ENCODE measurements around the gene UBTFL1.
"Not testable (repeated sequence)": the region's sequence is repeated elsewhere in the genome, so short reads cannot be mapped to it uniquely, and the experiment has no call there.

UBTFL1 gene, protein sequence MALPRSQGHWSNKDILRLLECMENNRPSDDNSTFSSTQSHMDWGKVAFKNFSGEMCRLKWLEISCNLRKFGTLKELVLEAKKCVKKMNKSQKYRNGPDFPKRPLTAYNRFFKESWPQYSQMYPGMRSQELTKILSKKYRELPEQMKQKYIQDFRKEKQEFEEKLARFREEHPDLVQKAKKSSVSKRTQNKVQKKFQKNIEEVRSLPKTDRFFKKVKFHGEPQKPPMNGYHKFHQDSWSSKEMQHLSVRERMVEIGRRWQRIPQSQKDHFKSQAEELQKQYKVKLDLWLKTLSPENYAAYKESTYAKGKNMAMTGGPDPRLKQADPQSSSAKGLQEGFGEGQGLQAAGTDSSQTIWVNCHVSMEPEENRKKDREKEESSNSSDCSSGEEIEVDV

DNA sequence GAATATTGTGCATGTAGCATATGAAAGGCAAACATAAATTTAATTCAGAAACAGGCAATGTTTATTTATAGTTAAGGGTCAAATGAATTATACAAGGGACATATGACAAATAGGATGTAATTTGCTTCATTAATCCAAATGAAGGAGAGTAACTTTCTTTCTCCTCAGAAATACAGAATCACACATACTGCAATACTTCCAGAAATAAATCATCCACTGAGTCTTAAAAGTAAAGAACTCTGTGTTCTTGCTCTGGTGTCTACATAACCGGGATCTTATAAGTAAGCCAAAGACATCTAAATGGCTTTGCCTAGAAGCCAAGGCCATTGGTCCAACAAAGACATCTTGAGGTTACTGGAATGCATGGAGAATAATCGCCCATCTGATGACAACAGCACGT lies at the start of gene UBTFL1:
UBTFL1 (plus strand) TSS at position 301 of the 400 bp plus-strand sequence; CDS start at position 301, 0 bp downstream.
- not testable (repeated sequence) for DNase-seq

DNA sequence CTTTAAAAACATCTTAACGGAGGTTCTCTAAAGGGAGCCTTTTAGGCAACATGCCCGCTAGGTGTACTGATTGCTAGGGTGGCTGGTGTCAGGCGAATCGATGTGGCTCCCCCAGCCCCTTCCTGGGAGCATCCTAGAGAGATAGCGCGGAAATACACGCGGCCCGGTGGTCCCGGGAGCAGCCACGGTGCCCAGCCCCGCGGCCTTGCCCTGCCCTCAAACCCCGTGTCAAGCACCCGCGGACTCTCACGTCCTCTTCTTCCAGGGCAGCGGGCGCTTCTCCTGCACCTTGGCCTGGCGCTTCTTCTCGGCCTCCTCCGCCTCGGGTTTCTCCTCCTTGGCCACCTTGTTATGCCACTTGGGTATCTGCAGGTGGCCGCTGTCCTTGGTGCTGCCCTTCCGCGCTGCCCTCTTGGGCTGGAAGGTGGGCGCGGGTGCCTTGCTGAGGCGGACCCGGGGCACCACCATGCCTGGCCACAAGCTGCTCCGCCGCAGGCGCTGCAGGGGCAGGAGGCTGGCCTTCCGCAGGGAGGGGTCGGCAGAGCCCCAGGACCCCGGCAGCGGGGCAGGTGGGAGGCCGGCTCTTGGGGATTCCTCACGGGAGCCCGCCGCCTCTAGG lies 34.0 kb upstream of the UBTFL1 start:
- not testable (repeated sequence) for DNase-seq

DNA sequence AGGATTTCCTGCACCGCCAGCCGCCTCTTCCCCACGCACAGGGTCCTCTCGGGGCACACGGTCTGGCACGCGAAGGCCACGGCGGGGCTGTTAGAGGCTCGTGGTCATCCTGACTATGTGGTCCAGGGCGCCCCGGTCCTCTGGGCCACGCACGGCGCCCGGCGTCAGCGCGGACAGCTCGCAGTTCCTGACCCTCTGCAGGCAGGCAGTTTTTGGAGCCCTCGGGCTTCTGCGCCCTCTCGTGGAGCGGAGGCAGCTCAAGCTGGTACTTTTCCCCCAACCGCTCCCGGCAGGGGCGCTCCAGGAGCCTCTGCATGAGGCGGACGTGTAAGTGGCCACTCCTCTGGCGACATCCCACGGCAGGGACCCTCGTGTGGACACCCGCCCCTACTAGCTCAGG lies 33.4 kb upstream of the UBTFL1 start:
- DNase-seq: not testable (repeated sequence)

DNA sequence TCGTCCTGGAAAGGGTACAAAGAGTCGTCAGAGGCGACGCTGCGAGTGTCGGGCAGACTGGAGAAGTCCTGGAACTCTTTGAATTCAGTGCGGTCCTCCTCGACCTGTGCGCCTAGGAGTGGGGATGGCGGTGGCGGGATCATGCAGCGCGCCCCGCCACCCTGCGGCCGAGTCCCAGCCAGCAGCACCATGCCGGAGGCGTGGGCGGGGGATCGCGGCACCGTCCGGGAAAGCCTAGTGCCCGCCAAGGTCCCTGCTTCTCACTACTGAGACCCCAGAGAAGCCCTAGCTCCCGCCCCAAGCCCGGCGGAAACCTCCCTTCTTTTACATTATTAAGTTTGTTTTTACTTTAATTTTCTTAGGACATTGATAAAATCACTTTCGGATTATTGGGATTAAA lies 32.2 kb upstream of the UBTFL1 start:
- not testable (repeated sequence) for DNase-seq

DNA sequence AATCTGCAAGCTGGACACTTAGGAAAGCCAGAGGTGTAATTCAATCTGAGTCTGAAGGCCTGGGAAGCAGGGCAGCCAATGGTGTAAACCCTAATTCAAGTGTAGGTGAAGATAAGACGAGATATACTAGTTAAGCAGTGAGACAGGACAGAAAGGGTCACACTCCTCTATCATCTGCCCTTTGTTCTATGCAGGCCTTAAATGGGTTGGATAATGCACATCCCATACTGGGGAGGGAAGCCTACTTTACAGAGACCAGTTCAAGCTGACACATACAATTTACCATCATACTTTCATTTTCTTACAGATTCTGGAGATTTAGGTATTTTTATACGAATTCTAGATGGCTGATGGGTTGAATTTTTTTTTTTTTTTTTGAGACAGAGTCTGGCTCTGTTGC lies 3.0 kb downstream of the UBTFL1 start:
- DNase-seq: not testable (repeated sequence)

DNA sequence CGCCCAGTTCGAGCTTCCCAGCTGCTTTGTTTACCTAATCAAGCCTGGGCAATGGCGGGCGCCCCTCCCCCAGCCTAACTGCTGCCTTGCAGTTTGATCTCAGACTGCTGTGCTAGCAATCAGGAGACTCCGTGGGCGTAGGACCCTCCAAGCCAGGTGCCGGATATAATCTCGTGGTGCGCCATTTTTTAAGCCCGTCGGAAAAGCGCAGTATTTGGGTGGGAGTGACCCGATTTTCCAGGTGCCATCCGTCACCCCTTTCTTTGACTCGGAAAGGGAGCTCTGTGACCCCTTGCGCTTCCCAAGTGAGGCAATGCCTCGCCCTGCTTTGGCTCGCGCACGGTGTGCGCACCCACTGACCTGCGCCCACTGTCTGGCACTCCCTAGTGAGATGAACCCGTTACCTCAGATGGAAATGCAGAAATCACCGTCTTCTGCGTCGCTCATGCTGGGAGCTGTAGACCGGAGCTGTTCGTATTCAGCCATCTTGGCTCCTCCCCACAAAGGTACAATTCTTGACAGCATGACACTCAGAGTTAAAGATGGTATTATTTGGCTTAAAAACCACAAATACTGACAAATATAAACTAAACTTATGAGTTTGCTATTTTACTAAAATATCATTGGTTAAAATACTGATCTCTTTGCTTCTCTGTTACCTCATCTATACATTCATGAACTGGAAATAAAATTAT lies 9.6 kb downstream of the UBTFL1 start:
- DNase-seq: not testable (repeated sequence)

DNA sequence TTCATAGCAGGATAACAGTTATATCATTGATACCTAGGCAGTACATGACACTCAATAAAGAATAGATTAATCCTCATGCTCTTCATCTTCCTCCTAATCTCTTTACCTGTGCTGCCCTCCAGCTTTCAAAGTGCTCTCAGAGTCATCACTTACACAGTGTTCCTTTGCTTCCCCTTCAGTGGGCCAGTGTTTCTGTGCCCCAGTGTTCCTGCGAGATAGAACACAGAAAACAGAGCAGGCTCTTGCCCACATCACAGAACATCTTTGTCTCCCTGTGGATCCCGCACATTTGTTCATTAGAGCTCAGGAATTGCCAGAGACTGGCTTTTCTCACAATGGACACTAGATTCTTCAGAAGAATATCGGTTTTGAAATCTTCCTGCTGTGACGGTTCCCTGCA lies 12.5 kb downstream of the UBTFL1 start:
- not testable (repeated sequence) for DNase-seq

DNA sequence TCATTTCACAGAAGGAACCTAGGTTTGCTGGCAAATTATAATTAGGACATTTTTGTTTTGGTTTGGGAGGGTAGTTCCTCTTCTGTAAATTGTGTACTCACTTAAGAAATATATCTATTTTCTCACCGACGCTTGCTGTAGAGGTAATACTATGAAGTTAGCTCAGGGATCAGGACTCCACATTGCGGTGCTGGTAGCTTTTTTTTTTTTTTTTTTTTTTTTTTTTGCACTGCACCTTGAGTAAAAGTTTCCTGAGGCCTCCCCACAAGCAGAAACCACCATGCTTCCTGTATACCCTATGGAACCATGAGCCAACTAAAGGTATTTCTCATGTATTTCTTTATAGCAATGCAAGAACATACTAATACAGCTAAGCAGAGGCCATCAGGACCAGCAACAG lies 14.7 kb downstream of the UBTFL1 start:
- DNase-seq: no peak

DNA sequence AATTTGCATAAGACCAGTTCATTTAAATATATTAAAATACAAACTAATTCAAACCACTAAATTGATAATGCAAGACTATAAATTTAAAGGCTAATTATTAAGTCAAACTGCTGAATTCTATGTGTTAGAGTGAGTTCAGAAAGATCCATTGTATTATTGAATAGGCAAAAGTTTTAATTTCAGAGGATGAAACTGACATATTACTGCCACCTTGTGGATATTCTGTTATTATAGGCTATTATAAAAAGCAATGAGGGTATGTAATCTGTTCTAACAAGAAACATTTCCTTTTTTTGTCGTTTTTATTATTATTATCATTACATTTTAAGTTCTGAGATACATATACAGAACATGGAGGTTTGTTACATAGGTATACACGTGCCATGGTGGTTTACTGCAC lies 27.8 kb downstream of the UBTFL1 start:
- no peak for DNase-seq

DNA sequence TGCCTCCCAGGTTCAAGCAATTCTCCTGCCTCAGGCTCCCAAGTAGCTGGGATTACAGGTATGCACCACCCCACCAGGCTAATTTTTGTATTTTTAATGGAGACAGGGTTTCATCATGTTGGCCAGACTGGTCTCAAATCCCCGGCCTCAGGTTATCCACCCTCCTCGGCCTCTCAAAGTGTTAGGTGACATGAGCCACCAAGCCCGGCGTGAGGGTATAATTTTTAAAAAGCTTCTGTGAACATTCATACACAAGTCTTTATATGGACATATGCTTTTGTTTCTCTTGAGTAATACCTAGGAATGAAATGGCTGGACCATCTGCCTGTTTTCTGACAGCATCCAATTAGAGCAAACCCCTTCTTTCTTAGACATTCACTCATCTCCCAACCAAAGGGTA lies 34.4 kb downstream of the UBTFL1 start:
- no peak for DNase-seq

DNA sequence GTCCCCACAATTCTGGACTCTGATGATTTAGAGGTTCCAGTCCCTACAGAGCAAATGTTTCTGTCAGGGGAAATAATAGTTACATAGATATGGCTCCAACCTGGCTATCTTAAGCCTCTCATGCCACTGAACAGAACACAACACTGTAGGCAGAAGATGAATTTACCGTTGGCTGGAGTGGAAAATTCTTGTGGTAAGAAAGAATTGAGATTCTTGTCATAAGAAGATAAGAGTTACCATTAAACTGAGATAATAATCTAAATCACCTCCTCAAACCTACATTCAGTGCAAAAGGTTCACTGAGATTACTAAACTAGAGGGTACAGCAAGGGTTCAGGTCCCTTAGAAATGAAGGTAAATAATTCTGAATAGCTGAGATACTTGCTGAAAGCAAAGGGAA lies 38.6 kb downstream of the UBTFL1 start:
- no peak for DNase-seq

DNA sequence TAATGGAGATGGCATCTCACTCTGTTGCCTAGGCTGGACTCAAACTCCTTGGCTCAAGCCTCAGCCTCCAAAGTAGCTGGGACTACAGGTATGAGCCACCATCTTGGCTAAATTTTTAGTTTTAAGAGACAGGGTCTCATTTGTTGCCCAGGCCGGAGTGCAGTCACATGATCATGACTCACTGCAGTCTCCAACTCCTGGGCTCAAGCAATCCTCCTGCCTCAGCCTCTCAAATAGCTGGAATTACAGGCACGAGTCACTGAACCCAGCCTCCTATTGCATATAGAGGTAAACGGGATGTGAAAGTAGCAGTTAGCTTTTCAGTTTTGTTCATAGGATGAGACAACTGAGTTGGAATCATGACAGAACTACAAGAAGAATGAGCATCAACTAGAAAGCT lies 39.2 kb downstream of the UBTFL1 start:
- DNase-seq: no peak

DNA sequence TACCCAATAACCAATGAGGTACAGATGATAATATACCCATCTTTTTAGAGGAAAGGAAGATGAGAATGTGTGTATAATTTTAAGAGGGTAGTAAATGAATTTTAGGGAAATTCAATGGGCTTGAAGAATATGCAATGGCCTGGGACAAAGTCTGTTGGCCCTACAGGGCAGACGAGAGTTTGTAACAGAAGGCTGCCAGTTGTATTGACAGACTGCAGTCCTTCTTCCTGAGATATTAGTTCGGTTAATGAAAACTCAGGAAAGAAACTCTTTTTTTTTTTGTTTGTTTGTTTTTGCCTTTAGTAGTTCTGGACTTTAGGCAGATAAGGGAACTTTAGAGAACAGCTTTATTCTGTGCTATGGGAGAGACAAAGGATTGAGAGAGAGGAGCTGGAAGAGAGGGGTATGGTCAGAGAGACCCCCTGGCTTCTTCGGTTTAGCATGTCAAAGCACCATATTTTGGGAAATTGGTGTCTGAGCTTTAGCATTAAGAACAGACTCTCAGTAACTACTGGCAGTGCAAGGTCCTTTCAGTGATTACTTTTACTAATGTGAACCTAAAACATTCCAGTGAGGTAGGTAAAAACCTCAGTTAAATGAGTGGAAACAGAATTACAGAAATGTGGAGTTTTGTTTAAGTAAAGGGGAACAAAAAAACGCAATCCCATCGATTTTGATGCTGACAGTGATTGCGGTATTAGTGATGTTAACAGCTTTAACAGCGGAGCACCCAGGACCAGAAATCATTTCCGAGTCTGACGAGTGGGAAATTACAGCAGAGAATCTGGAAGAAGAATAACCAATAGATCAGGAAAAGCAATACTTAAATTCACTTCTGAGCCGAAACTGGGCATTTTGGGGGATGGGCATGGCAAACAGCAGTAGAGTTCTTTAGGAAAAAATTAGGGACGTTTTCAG lies 48.1 kb downstream of the UBTFL1 start:
- DNase-seq: no peak

DNA sequence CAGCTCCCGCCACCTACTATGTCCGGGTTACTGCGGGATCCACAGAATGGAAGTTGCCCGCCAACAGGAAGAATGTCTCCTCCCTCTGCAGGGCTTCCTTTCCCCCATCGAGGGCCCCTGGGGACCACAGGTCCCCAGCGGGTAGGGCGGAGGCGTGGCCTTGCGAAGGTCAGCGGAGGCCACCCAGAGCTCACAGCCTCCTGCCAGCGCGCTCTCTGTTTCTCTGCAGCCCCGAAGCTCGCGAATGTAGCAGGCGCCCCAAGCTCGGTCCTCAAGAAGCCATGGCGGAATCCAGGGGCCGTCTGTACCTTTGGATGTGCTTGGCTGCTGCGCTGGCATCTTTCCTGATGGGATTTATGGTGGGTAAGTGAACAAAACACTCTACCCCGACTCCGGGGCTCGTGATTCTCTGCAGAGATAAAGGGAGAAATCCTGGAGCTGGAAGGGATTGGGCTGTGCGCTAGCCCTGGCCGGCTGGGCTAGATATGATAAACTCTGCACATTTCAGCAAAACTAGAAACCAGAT lies 48.8 kb downstream of the UBTFL1 start, which contains the start of gene NAALAD2:
NAALAD2 (plus strand) TSS at position 186 of the 526 bp plus-strand sequence; CDS start at position 282, 96 bp downstream.
- no peak for DNase-seq

DNA sequence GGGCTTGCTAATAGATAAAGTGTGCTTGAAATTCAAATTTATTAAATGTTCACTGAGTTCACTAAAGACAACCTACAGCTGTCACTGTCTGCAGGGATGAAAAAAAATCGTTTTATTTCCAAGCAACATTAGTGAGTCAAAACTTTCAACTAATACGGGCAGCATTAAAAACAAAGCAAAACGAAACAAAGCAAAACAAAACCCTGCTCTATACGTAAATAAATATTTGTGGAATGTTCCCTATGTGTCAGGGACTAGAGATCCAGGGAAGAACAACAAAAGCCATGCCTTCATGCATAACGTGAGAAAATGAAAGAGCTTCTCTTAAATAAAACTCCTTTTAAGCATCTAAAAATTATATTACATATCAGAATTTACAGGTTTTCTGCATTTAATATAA lies 49.3 kb downstream of the UBTFL1 start:
- DNase-seq: no peak
